Keratinocyte (primary cell): ENCODE data around the gene SYPL1. TPM values are rescaled to one million over a fixed set of nuclear protein-coding genes. Genes with fewer than 3 reads are reported as not detected.

ENCODE experiments used
- DNase-seq: peaks from one replicate; pipeline ENCODE4 v3.0.0-alpha.2; 2011; ENCODE audit warnings: low read depth, missing footprints, low spot score
- FAIRE-seq: peaks from 2 replicates; lab custom pipeline; 2011; peaks lifted over from hg19 to GRCh38; lab: Jason Lieb, UNC
- H2AFZ ChIP-seq: 2 replicates; pipeline ENCODE4 v1.6.0; 2012; ENCODE audit warnings: low read length, control low read depth, inconsistent platforms; ENCODE audit not compliant: control insufficient read depth
- H3K27ac ChIP-seq: 2 replicates; pipeline ENCODE4 v1.5.1; 2011; ENCODE audit warnings: low read length; ENCODE audit not compliant: control insufficient read depth, insufficient read depth
- H3K27me3 ChIP-seq: 3 replicates; pipeline ENCODE4 v1.6.0; 2011; ENCODE audit warnings: low read length; ENCODE audit not compliant: control insufficient read depth, insufficient read depth; ENCODE audit errors: extremely low read depth
- H3K36me3 ChIP-seq, 2 experiments: 2 replicates in 1 of 2; 3 replicates in 1 of 2; pipeline ENCODE4 v1.5.1; 2011; ENCODE audit warnings: low read length in 2 of 2, mild to moderate bottlenecking in 1 of 2; ENCODE audit not compliant: control insufficient read depth in 2 of 2, insufficient read depth in 2 of 2; ENCODE audit errors: extremely low read depth in 1 of 2
- H3K4me1 ChIP-seq: 3 replicates; pipeline ENCODE4 v1.5.1; 2011; ENCODE audit warnings: low read length; ENCODE audit not compliant: control insufficient read depth, insufficient read depth; ENCODE audit errors: extremely low read depth
- H3K4me2 ChIP-seq: 3 replicates; pipeline ENCODE4 v1.6.0; 2011; ENCODE audit warnings: low read depth, low read length; ENCODE audit not compliant: control insufficient read depth, insufficient read depth; ENCODE audit errors: extremely low read depth
- H3K4me3 ChIP-seq, 3 experiments: fragments of 200-600 bp in 1 of 3; sonication (generic) in 1 of 3; 2 replicates in 2 of 3; 3 replicates in 1 of 3; pipeline ENCODE4 v1.5.1; 2011 to 2016; ENCODE audit warnings: low read length in 3 of 3, mild to moderate bottlenecking in 3 of 3, control low read depth in 2 of 3, inconsistent platforms in 1 of 3, low read depth in 1 of 3, mixed read lengths in 1 of 3, mixed run types in 1 of 3, moderate library complexity in 1 of 3; ENCODE audit not compliant: control insufficient read depth in 2 of 3, insufficient read depth in 2 of 3; ENCODE audit errors: extremely low read depth in 1 of 3
- H3K79me2 ChIP-seq: 2 replicates; pipeline ENCODE4 v1.6.0; 2012; ENCODE audit warnings: low read length; ENCODE audit not compliant: control insufficient read depth, insufficient read depth
- H3K9ac ChIP-seq: 3 replicates; pipeline ENCODE4 v1.6.0; 2011; ENCODE audit warnings: low read length; ENCODE audit not compliant: control insufficient read depth, insufficient read depth; ENCODE audit errors: extremely low read depth
- H3K9me1 ChIP-seq: 3 replicates; pipeline ENCODE4 v1.6.0; 2011; ENCODE audit warnings: low read length; ENCODE audit not compliant: control insufficient read depth, insufficient read depth; ENCODE audit errors: extremely low read depth
- H3K9me3 ChIP-seq: 2 replicates; pipeline ENCODE4 v1.5.1; 2012; ENCODE audit warnings: low read depth, low read length; ENCODE audit not compliant: control insufficient read depth
- H4K20me1 ChIP-seq: 3 replicates; pipeline ENCODE4 v1.6.0; 2011; ENCODE audit warnings: low read length; ENCODE audit not compliant: control insufficient read depth, insufficient read depth; ENCODE audit errors: extremely low read depth
- CTCF ChIP-seq, 3 experiments: IDR thresholded peaks in 1 of 3; conservative IDR thresholded peaks in 1 of 3; optimal IDR thresholded peaks in 1 of 3; 2 replicates in 2 of 3; 3 replicates in 1 of 3; pipeline versions ENCODE3 to v1.5.1; 2011; ENCODE audit warnings: low read length in 3 of 3, mild to moderate bottlenecking in 3 of 3, moderate library complexity in 2 of 3, control low read depth in 1 of 3, inconsistent platforms in 1 of 3; ENCODE audit not compliant: insufficient read depth in 2 of 3; ENCODE audit errors: extremely low read depth in 1 of 3
- EZH2 ChIP-seq: IDR thresholded peaks from one replicate; pipeline ENCODE4 v1.6.1; 2012; ENCODE audit warnings: inconsistent platforms, mild to moderate bottlenecking, low read length, moderate library complexity
- dilution Hi-C: fragments of 300-500 bp; cut with MboI; formaldehyde crosslinking; loops from one replicate; pipeline ENCODE4 v1.7.0; 2020; ENCODE audit warnings: low sequenced_read_pairs; ENCODE audit not compliant: extremely low pct_ligation_motif_present
- polyA plus RNA-seq, 5 experiments: library from polyadenylated mRNA; depleted of rRNA in 3 of 5; stranded (reverse) in 3 of 5; stranded (forward) in 1 of 5; unstranded in 1 of 5; fragments of >200 nt; gene quantifications; 1 replicate in 1 of 5; 2 replicates in 3 of 5; 3 replicates in 1 of 5; pipeline versions ENCODE4 v1.2.1 to v1.2.3, GENCODE V29; 2011 to 2012; ENCODE audit warnings: missing spikeins in 2 of 5, low read depth in 1 of 5, low replicate concordance in 1 of 5

SYPL1 gene
- polyA plus RNA-seq, 1 donor (not counting 4 experiments of a cell fraction or from before 2014, with no cell fraction given), result 254 TPM

GRCh38 chr7:106121189-106121810 is 9.2 kb upstream of the SYPL1 start:
- H3K36me3 ChIP-seq, result no peaks in the 10 kb centered on the region
- no peaks in the 10 kb centered on the region for H4K20me1 ChIP-seq
- no peaks in the 10 kb centered on the region for H3K9me1 ChIP-seq
- no peak overlapping the region for H2AFZ ChIP-seq
- H3K79me2 ChIP-seq, result no peaks in the 10 kb centered on the region
- FAIRE-seq, result no peak
- TF ChIP-seq EZH2 (no peak), CTCF (optimal IDR thresholded peaks at IDR 0.05 in 1 of 3, IDR thresholded peaks at IDR 0.05 in 1 of 3, conservative IDR thresholded peaks at IDR 0.05 in 1 of 3; ENCODE audit: extremely low read depth in 1 of 3, insufficient read depth in 2 of 3, low read length in 3 of 3) (no peak)
- H3K9ac ChIP-seq, result no peak overlapping the region
- no peaks in the 10 kb centered on the region for H3K27me3 ChIP-seq
- H3K4me1 ChIP-seq, result peaks cover 3% of the 10 kb centered on the region
- H3K4me3 ChIP-seq, result no peak overlapping the region
- no peak for DNase-seq
- H3K4me2 ChIP-seq, result no peak overlapping the region
- H3K27ac ChIP-seq, result no peak overlapping the region
- no peaks in the 10 kb centered on the region for H3K9me3 ChIP-seq
- dilution Hi-C loops, result no loop called here

- no peak for FAIRE-seq
- TF ChIP-seq EZH2 (no peak), CTCF (optimal IDR thresholded peaks at IDR 0.05 in 1 of 3, IDR thresholded peaks at IDR 0.05 in 1 of 3, conservative IDR thresholded peaks at IDR 0.05 in 1 of 3; ENCODE audit: extremely low read depth in 1 of 3, insufficient read depth in 2 of 3, low read length in 3 of 3) (no peak)
- H3K79me2 ChIP-seq, result no peaks in the 10 kb centered on the region
Observed at GRCh38 chr7:106120500-106120899, 8.4 kb upstream of the SYPL1 start.

More at GRCh38 chr7:106120500-106120899, 8.4 kb upstream of the SYPL1 start:
- Histone ChIP-seq H3K9me3 (no peaks in the 10 kb centered on the region), H3K4me3 (no peak overlapping the region), H4K20me1 (no peaks in the 10 kb centered on the region), H2AFZ (no peak overlapping the region), H3K27ac (no peak overlapping the region), H3K9me1 (no peaks in the 10 kb centered on the region), H3K36me3 (no peaks in the 10 kb centered on the region), H3K4me1 (no peaks in the 10 kb centered on the region), H3K4me2 (no peak overlapping the region), H3K9ac (no peak overlapping the region), H3K27me3 (no peaks in the 10 kb centered on the region)
- no peak for DNase-seq
- dilution Hi-C loops, result no loop called here
